Memory B cell (primary cell): ENCODE measurements around the gene ROBO2.

Experiments used
- ATAC-seq: fragments of 150-1000 bp; cut with Tn5 transposase; 2 replicates; pipeline ENCODE4 v1.10.0; 2021; ENCODE audit warnings: low read depth, mild to moderate bottlenecking, moderate library complexity
- DNase-seq, 2 donors: peaks; one replicate each; pipeline ENCODE4 v3.0.0; 2022; ENCODE audit warnings: low spot score in 2 of 2
- H3K27ac Mint-ChIP-seq: one replicate; pipeline ENCODE4 v1.8.0; 2022; ENCODE audit warnings: mild to moderate bottlenecking, moderate library complexity, mixed read lengths
- H3K27me3 Mint-ChIP-seq: one replicate; pipeline ENCODE4 v1.8.0; 2022; ENCODE audit warnings: mixed read lengths
- H3K36me3 Mint-ChIP-seq: one replicate; pipeline ENCODE4 v1.8.0; 2022; ENCODE audit warnings: mild to moderate bottlenecking, mixed read lengths
- H3K4me1 Mint-ChIP-seq: one replicate; pipeline ENCODE4 v1.8.0; 2022; ENCODE audit warnings: mixed read lengths
- H3K4me3 Mint-ChIP-seq: one replicate; pipeline ENCODE4 v1.8.0; 2022; ENCODE audit warnings: mild to moderate bottlenecking, moderate library complexity, mixed read lengths
- H3K9me3 Mint-ChIP-seq: one replicate; pipeline ENCODE4 v1.8.0; 2022; ENCODE audit warnings: mixed read lengths

ROBO2 gene

DNA sequence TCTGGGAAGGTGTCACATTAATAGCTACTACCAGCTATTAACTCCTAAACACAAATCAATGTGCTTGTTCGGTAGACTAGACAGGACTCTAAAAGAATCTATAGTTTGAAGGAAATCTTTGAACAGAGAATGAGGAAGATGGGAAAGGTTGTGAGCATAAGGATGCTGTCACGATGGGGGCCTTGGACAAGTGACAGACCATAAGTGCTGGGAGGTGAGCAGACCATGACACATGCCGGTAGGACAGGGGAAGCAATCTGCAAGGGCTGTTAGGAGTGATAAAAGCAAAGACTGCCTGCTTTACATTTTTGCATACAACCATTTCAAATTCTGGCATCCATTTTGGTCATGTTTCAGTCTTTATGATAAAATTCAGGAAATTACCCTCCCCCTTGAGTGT is 645.8 kb downstream of the ROBO2 start:
- no peaks in the 10 kb centered on the region for H3K27me3 Mint-ChIP-seq
- no peaks in the 10 kb centered on the region for H3K4me1 Mint-ChIP-seq
- no peak for ATAC-seq
- no peak for DNase-seq
- H3K4me3 Mint-ChIP-seq = no peak overlapping the region
- H3K27ac Mint-ChIP-seq = no peak overlapping the region
- H3K9me3 Mint-ChIP-seq = peaks cover 4% of the 10 kb centered on the region
- no peaks in the 10 kb centered on the region for H3K36me3 Mint-ChIP-seq

DNA sequence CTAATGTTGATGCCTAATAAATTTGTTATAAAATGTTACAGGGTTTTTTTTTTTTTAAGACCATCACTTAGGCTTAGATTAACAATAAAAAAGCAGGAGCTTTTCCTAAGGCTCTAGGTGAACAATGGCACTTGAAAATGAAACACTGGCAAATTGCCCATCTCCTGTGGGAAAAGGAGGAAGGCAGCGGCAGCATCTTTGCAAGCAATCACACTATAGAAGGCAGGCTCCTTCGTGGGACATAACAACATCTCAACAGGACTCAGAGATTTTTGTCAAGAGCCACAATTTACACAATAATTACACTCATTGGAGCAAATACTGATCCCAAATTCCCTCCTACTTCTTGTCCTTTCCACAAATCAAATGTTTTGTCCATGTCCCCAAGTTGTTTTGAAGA is 646.7 kb downstream of the ROBO2 start:
- DNase-seq (no peak), ATAC-seq (no peak)
- H3K36me3 Mint-ChIP-seq = no peaks in the 10 kb centered on the region
- no peaks in the 10 kb centered on the region for H3K27me3 Mint-ChIP-seq
- no peak overlapping the region for H3K4me3 Mint-ChIP-seq
- peaks cover 5% of the 10 kb centered on the region for H3K9me3 Mint-ChIP-seq
- no peaks in the 10 kb centered on the region for H3K4me1 Mint-ChIP-seq
- no peak overlapping the region for H3K27ac Mint-ChIP-seq

DNA sequence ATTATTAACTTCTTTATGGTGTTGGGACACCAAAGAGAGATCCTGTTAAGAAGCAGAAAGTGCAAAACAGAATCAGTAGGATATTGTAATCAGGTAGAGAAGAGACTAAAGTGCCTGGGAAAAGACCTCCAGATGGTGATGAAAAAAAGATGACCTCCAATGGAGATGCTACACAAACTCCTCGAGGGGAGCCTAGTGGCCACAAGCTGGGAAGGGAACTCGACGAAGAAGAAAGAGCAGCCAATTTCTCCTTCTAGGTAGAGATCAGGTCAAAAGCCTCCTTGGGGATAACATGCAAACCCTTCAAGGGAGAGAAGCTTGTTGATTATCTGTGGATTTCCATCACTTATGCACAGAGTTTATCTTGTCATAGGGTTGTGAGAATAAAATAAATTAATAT is 647.6 kb downstream of the ROBO2 start:
- ATAC-seq (no peak), DNase-seq (no peak)
- H3K4me3 Mint-ChIP-seq = no peak overlapping the region
- no peaks in the 10 kb centered on the region for H3K36me3 Mint-ChIP-seq
- no peaks in the 10 kb centered on the region for H3K4me1 Mint-ChIP-seq
- peaks cover 4% of the 10 kb centered on the region for H3K9me3 Mint-ChIP-seq
- no peaks in the 10 kb centered on the region for H3K27me3 Mint-ChIP-seq
- H3K27ac Mint-ChIP-seq = no peak overlapping the region

DNA sequence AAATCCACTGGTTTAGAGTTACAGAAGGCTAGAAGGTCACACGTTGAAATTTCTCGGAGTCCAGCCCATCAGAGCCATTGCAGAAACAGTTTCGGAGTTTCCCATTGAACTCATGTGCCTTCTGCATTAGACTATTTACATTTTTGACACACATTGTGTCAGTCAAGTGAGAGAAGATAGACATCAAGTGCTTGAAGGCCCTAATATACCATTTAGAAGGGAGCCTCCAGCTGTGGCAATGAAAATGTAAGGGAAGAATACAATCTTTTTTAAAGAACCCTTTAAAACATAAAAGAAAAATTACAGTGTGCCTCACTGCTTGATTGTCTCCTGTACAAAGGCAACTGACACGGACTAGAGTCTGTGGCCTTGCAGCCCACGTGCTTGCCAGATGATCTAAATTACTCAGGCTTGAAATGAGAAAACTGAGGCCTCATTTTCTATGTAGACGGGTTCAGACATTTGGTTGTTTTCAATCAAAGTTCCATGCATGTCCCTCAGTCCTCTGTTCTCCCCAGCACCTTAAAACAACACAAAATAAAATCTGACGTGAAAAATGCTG is 650.5 kb downstream of the ROBO2 start:
- no peak for ATAC-seq

DNA sequence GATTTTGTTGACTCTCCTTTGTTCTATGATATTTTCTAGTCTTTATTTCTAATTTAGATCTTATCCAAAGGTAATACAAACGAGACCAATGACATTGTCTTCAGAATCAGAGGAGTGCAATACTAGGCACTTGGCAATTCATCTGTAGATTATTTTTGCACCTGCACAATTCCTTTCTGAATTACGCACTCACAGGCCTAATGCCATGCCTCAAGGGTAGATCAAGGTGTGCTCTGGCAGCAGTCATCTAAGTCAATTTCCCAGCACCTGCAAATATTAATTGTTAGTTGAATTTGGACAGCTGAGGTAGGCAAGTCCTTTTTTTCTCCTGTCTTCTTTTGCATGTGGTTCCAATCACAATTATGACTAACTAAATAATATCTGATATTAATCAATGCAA is 653.2 kb downstream of the ROBO2 start:
- no peak overlapping the region for H3K27ac Mint-ChIP-seq
- peaks cover 9% of the 10 kb centered on the region for H3K9me3 Mint-ChIP-seq
- no peak overlapping the region for H3K4me3 Mint-ChIP-seq
- no peak for ATAC-seq
- no peak for DNase-seq
- no peaks in the 10 kb centered on the region for H3K4me1 Mint-ChIP-seq
- no peaks in the 10 kb centered on the region for H3K36me3 Mint-ChIP-seq
- H3K27me3 Mint-ChIP-seq = no peaks in the 10 kb centered on the region

More for the DNA sequence above, 650.5 kb downstream of the ROBO2 start:
- no peaks in the 10 kb centered on the region for H3K27me3 Mint-ChIP-seq
- DNase-seq = no peak
- no peaks in the 10 kb centered on the region for H3K4me1 Mint-ChIP-seq
- H3K36me3 Mint-ChIP-seq = no peaks in the 10 kb centered on the region
- H3K4me3 Mint-ChIP-seq = no peak overlapping the region
- H3K9me3 Mint-ChIP-seq = peaks cover 4% of the 10 kb centered on the region
- no peak overlapping the region for H3K27ac Mint-ChIP-seq

DNA sequence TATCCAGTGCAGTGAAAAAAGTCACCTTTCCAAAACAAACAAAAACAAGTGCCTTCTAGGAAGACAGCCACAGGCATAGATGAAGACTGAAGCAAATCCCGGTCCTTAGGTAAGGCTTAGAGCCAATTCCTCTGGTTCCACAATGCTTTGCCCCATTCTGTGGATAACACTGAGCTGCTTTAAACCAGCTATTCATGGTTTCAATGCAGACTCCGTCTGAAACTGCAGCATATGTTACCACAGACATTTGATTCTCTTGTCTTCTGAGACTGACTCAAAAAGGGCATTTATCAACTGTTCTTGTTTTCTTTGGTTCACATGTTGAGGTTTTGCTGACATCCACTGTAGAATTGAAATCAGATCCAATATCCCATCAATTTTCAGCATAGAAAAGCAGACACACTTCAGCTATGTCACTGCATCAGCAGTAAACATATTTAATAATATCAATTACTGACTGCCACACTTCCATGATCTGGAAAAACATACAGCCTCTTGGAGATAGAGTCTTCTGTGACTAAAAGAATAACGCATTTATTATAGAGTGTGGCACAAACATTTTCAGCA is 659.3 kb downstream of the ROBO2 start:
- ATAC-seq (no peak), DNase-seq (no peak)
- Mint-ChIP-seq H3K9me3 (peaks cover 7% of the 10 kb centered on the region), H3K4me3 (no peak overlapping the region), H3K27me3 (no peaks in the 10 kb centered on the region), H3K27ac (no peak overlapping the region), H3K4me1 (no peaks in the 10 kb centered on the region), H3K36me3 (no peaks in the 10 kb centered on the region)
